ENCODE measurements around the gene DGKK. TPM values are rescaled to one million over a fixed set of nuclear protein-coding genes. Genes with fewer than 3 reads are reported as not detected.

DGKK gene
- total RNA-seq, 1 donor from 2014 or later: 0.70 TPM

GRCh38 chrX:50484662-50485061, 14.0 kb upstream of the DGKK start:
- Mint-ChIP-seq H3K36me3 (no peaks in the 10 kb centered on the region), H3K27ac (no peak overlapping the region), H3K4me1 (ENCODE audit: unreplicated experiment) (no peaks in the 10 kb centered on the region), H3K9me3 (no peaks in the 10 kb centered on the region), H3K4me3 (no peak overlapping the region), H3K27me3 (no peaks in the 10 kb centered on the region)
- TF ChIP-seq CTCF (conservative IDR thresholded peaks at IDR 0.05): no peak
- DNase-seq (ENCODE audit: extremely low spot score, unreplicated experiment): no peak

DNA sequence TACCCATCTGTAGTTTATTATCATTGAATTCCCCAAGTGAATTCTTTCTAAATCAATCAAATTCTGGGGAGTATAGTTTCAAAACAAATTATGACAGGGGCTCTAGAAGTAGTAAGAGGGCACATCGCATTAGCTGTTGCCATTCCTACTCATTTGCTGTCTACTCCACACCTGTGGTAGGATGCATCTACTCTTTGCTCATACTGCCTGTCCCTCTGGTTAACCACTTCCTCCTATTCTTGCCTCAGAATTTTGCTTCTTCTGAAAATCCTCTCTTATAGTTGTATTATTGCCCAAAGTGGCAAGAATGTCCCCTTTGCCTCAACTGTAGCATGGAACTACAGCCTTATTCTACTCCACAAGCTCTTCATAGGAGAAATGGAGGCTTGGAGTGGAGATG, 12.7 kb upstream of the DGKK start:
- H3K27ac Mint-ChIP-seq: no peak overlapping the region
- H3K36me3 Mint-ChIP-seq: no peaks in the 10 kb centered on the region
- H3K27me3 Mint-ChIP-seq: no peaks in the 10 kb centered on the region
- no peak overlapping the region for H3K4me3 Mint-ChIP-seq
- DNase-seq (ENCODE audit: extremely low spot score, unreplicated experiment): no peak
- H3K4me1 Mint-ChIP-seq (ENCODE audit: unreplicated experiment): no peaks in the 10 kb centered on the region
- H3K9me3 Mint-ChIP-seq: no peaks in the 10 kb centered on the region
- TF ChIP-seq CTCF (conservative IDR thresholded peaks at IDR 0.05): no peak

GRCh38 chrX:50475208-50475607, 4.6 kb upstream of the DGKK start:
- H3K36me3 Mint-ChIP-seq: no peaks in the 10 kb centered on the region
- H3K9me3 Mint-ChIP-seq: no peaks in the 10 kb centered on the region
- no peak overlapping the region for H3K27ac Mint-ChIP-seq
- H3K4me1 Mint-ChIP-seq (ENCODE audit: unreplicated experiment): peaks cover 4% of the 10 kb centered on the region
- TF ChIP-seq CTCF (conservative IDR thresholded peaks at IDR 0.05): no peak
- H3K27me3 Mint-ChIP-seq: peaks cover 49% of the 10 kb centered on the region
- DNase-seq (ENCODE audit: extremely low spot score, unreplicated experiment): no peak
- no peak overlapping the region for H3K4me3 Mint-ChIP-seq

DNA sequence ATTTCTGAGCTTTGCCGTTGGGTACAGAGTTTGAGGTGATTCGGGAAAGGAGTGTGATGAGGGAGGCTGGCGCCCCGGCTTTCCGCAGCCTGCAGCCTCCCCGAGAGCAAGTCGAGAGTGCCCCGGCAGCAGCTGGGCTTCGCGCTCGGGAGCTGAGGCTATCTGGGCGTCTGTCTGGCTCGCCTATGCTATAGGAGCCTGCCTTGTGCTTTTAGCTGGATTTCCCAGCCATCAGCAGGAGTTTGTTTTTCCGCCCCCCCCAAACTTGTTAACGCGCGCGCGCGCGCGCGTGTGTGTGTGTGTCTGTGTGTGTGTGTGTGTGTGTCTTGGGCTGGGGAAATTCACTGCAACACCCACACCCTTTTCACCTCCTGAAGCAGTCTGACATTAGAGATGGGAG, 765 bp upstream of the DGKK start:
- peaks cover 4% of the 10 kb centered on the region for H3K4me1 Mint-ChIP-seq (ENCODE audit: unreplicated experiment)
- H3K36me3 Mint-ChIP-seq: no peaks in the 10 kb centered on the region
- H3K9me3 Mint-ChIP-seq: no peaks in the 10 kb centered on the region
- DNase-seq (ENCODE audit: extremely low spot score, unreplicated experiment): no peak
- no peak for TF ChIP-seq CTCF (conservative IDR thresholded peaks at IDR 0.05)
- peaks cover 86% of the 10 kb centered on the region for H3K27me3 Mint-ChIP-seq
- peak overlapping the region; percentile 82 for H3K4me3 Mint-ChIP-seq
- no peak overlapping the region for H3K27ac Mint-ChIP-seq

GRCh38 chrX:50469206-50469605, 1.4 kb downstream of the DGKK start:
- DNase-seq (ENCODE audit: extremely low spot score, unreplicated experiment): no peak
- H3K36me3 Mint-ChIP-seq: no peaks in the 10 kb centered on the region
- H3K4me3 Mint-ChIP-seq: peak overlapping the region; percentile 4
- no peak overlapping the region for H3K27ac Mint-ChIP-seq
- peaks cover 88% of the 10 kb centered on the region for H3K27me3 Mint-ChIP-seq
- no peak for TF ChIP-seq CTCF (conservative IDR thresholded peaks at IDR 0.05)
- H3K9me3 Mint-ChIP-seq: no peaks in the 10 kb centered on the region
- H3K4me1 Mint-ChIP-seq (ENCODE audit: unreplicated experiment): peaks cover 4% of the 10 kb centered on the region

- no peak overlapping the region for H3K27ac Mint-ChIP-seq
- no peaks in the 10 kb centered on the region for H3K9me3 Mint-ChIP-seq
- H3K36me3 Mint-ChIP-seq: no peaks in the 10 kb centered on the region
- no peaks in the 10 kb centered on the region for H3K4me1 Mint-ChIP-seq (ENCODE audit: unreplicated experiment)
- peaks cover 22% of the 10 kb centered on the region for H3K27me3 Mint-ChIP-seq
- no peak for DNase-seq (ENCODE audit: extremely low spot score, unreplicated experiment)
- no peak overlapping the region for H3K4me3 Mint-ChIP-seq
- no peak for TF ChIP-seq CTCF (conservative IDR thresholded peaks at IDR 0.05)
Observed at GRCh38 chrX:50459615-50460014, 11.0 kb downstream of the DGKK start.
